GM12892 (cell line): Measurements from ENCODE around the gene SIPA1L3.

Experiments
- POLR2A ChIP-seq: IDR thresholded peaks from 2 replicates; pipeline ENCODE4 v1.6.1; 2011; ENCODE audit warnings: low read depth, low read length, control low read depth
- POLR2AphosphoS5 ChIP-seq: IDR thresholded peaks from 2 replicates; pipeline ENCODE4 v1.6.1; 2011; ENCODE audit warnings: low read depth, low read length, control low read depth
- TAF1 ChIP-seq: IDR thresholded peaks from 2 replicates; pipeline ENCODE4 v1.6.1; 2011; ENCODE audit warnings: low read depth, mild to moderate bottlenecking, control low read depth, low read length, borderline replicate concordance

- TF ChIP-seq POLR2A (no peak), POLR2AphosphoS5 (no peak), TAF1 (no peak)
Observed at GRCh38 chr19:37955986-37956385, 49.0 kb downstream of the SIPA1L3 start.
